Measurements from ENCODE around the gene BAG2.

DNA sequence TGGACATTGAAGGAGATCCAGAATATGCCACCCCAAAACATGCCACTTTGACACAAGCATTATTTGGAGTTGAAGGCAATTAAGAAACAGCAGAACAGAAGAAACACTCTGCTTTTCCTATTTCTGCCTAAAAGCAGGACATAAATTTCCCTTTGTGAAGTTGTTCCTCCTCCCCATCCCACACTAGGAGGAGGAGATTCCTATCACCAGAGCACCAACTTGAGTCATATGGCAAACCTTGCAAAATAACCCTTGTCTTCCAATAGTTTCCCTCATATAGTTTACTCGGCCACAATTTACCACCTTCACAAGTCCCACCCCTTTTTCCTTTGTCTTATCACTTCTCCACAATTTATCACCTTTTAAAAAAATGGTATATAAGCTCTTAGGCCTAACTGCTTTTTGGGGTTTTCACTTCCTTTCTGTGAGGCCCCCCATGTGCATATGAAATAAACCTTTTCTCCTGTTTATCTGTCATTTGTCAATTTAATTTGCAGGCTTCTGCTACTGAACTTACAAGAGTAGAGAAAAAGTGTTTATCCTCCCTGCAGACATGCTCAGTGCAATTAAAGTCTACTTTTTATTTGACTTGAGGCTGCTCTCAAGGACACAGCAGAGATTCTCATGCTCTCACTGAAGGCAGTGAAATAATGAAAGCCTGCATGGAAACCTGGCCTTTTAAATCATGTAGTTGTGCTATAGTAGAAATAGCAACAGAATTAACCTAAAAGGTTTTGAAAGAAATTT, 52.8 kb downstream of the BAG2 start:
- TF ChIP-seq TAF1 (IDR thresholded peaks at IDR 0.05; ENCODE audit: low read depth): no peak
- TF ChIP-seq, protein P1, sequence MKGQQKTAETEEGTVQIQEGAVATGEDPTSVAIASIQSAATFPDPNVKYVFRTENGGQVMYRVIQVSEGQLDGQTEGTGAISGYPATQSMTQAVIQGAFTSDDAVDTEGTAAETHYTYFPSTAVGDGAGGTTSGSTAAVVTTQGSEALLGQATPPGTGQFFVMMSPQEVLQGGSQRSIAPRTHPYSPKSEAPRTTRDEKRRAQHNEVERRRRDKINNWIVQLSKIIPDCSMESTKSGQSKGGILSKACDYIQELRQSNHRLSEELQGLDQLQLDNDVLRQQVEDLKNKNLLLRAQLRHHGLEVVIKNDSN (IDR thresholded peaks at IDR 0.05): no peak
- TF ChIP-seq, protein P2, sequence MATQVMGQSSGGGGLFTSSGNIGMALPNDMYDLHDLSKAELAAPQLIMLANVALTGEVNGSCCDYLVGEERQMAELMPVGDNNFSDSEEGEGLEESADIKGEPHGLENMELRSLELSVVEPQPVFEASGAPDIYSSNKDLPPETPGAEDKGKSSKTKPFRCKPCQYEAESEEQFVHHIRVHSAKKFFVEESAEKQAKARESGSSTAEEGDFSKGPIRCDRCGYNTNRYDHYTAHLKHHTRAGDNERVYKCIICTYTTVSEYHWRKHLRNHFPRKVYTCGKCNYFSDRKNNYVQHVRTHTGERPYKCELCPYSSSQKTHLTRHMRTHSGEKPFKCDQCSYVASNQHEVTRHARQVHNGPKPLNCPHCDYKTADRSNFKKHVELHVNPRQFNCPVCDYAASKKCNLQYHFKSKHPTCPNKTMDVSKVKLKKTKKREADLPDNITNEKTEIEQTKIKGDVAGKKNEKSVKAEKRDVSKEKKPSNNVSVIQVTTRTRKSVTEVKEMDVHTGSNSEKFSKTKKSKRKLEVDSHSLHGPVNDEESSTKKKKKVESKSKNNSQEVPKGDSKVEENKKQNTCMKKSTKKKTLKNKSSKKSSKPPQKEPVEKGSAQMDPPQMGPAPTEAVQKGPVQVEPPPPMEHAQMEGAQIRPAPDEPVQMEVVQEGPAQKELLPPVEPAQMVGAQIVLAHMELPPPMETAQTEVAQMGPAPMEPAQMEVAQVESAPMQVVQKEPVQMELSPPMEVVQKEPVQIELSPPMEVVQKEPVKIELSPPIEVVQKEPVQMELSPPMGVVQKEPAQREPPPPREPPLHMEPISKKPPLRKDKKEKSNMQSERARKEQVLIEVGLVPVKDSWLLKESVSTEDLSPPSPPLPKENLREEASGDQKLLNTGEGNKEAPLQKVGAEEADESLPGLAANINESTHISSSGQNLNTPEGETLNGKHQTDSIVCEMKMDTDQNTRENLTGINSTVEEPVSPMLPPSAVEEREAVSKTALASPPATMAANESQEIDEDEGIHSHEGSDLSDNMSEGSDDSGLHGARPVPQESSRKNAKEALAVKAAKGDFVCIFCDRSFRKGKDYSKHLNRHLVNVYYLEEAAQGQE (IDR thresholded peaks at IDR 0.05; ENCODE audit: low read depth): no peak
- TF ChIP-seq YY1 (IDR thresholded peaks at IDR 0.05; ENCODE audit: low read depth): no peak
